Measurements from ENCODE around the gene IZUMO1. TPM values are rescaled to one million over a fixed set of nuclear protein-coding genes. Genes with fewer than 3 reads are reported as not detected.
A peak's percentile ranks its signal among the peaks of the same experiment; 100 is the strongest.

The IZUMO1 gene
- polyA plus RNA-seq, 1 donor (not counting 4 experiments of a cell fraction or from before 2014, with no cell fraction given) = 0.63 TPM

GRCh38 chr19:48731452-48731851, 15.3 kb downstream of the IZUMO1 start:
- FAIRE-seq (no peak), DNase-seq (ENCODE audit: low read depth, low spot score) (no peak)
- H3K4me3 ChIP-seq (ENCODE audit: control insufficient read depth in 2 of 3, extremely low read depth in 1 of 3, insufficient read depth in 2 of 3, low read depth in 1 of 3, low read length in 3 of 3) = no peak overlapping the region
- H3K4me1 ChIP-seq (ENCODE audit: control insufficient read depth, extremely low read depth, insufficient read depth, low read length) = peaks cover 1% of the 10 kb centered on the region
- TF ChIP-seq CTCF (optimal IDR thresholded peaks at IDR 0.05 in 1 of 3, IDR thresholded peaks at IDR 0.05 in 1 of 3, conservative IDR thresholded peaks at IDR 0.05 in 1 of 3; ENCODE audit: extremely low read depth in 1 of 3, insufficient read depth in 2 of 3, low read length in 3 of 3) (no peak), EZH2 (IDR thresholded peaks at IDR 0.05; ENCODE audit: low read length) (no peak)
- H3K9me1 ChIP-seq (ENCODE audit: control insufficient read depth, extremely low read depth, insufficient read depth, low read length) = no peaks in the 10 kb centered on the region
- no peak overlapping the region for H3K27ac ChIP-seq (ENCODE audit: control insufficient read depth, insufficient read depth, low read length)
- dilution Hi-C loops (cut with MboI; ENCODE audit: extremely low pct_ligation_motif_present, low sequenced_read_pairs) = no loop called here
- no peaks in the 10 kb centered on the region for H3K27me3 ChIP-seq (ENCODE audit: control insufficient read depth, extremely low read depth, insufficient read depth, low read length)
- no peak overlapping the region for H2AFZ ChIP-seq (ENCODE audit: control insufficient read depth, low read length)
- H3K79me2 ChIP-seq (ENCODE audit: control insufficient read depth, insufficient read depth, low read length) = no peaks in the 10 kb centered on the region
- no peak overlapping the region for H3K4me2 ChIP-seq (ENCODE audit: control insufficient read depth, extremely low read depth, insufficient read depth, low read depth, low read length)
- H4K20me1 ChIP-seq (ENCODE audit: control insufficient read depth, extremely low read depth, insufficient read depth, low read length) = no peaks in the 10 kb centered on the region
- H3K9ac ChIP-seq (ENCODE audit: control insufficient read depth, extremely low read depth, insufficient read depth, low read length) = no peak overlapping the region
- H3K36me3 ChIP-seq (ENCODE audit: control insufficient read depth in 2 of 2, extremely low read depth in 1 of 2, insufficient read depth in 2 of 2, low read length in 2 of 2) = peaks cover 0 to 6% of the 10 kb centered on the region in 2 experiments
- no peaks in the 10 kb centered on the region for H3K9me3 ChIP-seq (ENCODE audit: control insufficient read depth, low read depth, low read length)

- Histone ChIP-seq H3K4me1 (ENCODE audit: control insufficient read depth, extremely low read depth, insufficient read depth, low read length) (peaks cover 14% of the 10 kb centered on the region), H3K4me3 (ENCODE audit: control insufficient read depth in 2 of 3, extremely low read depth in 1 of 3, insufficient read depth in 2 of 3, low read depth in 1 of 3, low read length in 3 of 3) (peak overlapping the region in 2 of 3 experiments; percentile 24 to 56), H3K79me2 (ENCODE audit: control insufficient read depth, insufficient read depth, low read length) (no peaks in the 10 kb centered on the region), H3K27me3 (ENCODE audit: control insufficient read depth, extremely low read depth, insufficient read depth, low read length) (no peaks in the 10 kb centered on the region), H3K4me2 (ENCODE audit: control insufficient read depth, extremely low read depth, insufficient read depth, low read depth, low read length) (peak overlapping the region; percentile 55), H4K20me1 (ENCODE audit: control insufficient read depth, extremely low read depth, insufficient read depth, low read length) (no peaks in the 10 kb centered on the region), H3K9me3 (ENCODE audit: control insufficient read depth, low read depth, low read length) (no peaks in the 10 kb centered on the region), H3K27ac (ENCODE audit: control insufficient read depth, insufficient read depth, low read length) (no peak overlapping the region), H3K9me1 (ENCODE audit: control insufficient read depth, extremely low read depth, insufficient read depth, low read length) (no peaks in the 10 kb centered on the region), H2AFZ (ENCODE audit: control insufficient read depth, low read length) (peak overlapping the region; percentile 46), H3K9ac (ENCODE audit: control insufficient read depth, extremely low read depth, insufficient read depth, low read length) (peak overlapping the region; percentile 35), H3K36me3 (ENCODE audit: control insufficient read depth in 2 of 2, extremely low read depth in 1 of 2, insufficient read depth in 2 of 2, low read length in 2 of 2) (peaks cover 0 to 6% of the 10 kb centered on the region in 2 experiments)
- FAIRE-seq (no peak), DNase-seq (ENCODE audit: low read depth, low spot score) (no peak)
- dilution Hi-C loops (cut with MboI; ENCODE audit: extremely low pct_ligation_motif_present, low sequenced_read_pairs) = no loop called here
- TF ChIP-seq EZH2 (IDR thresholded peaks at IDR 0.05; ENCODE audit: low read length) (no peak), CTCF (optimal IDR thresholded peaks at IDR 0.05 in 1 of 3, IDR thresholded peaks at IDR 0.05 in 1 of 3, conservative IDR thresholded peaks at IDR 0.05 in 1 of 3; ENCODE audit: extremely low read depth in 1 of 3, insufficient read depth in 2 of 3, low read length in 3 of 3) (peak in 2 of 3 experiments; percentile 4 to 34)
These were observed 17.6 kb downstream of the IZUMO1 start for GRCh38 chr19:48728911-48729664.
